Stomach (tissue), 4 donors: Measurements from ENCODE around the gene ANXA2R.

Source experiments
- EP300 ChIP-seq: sonication (generic); formaldehyde crosslinking; IDR thresholded peaks from one replicate; pipeline ENCODE4 v1.6.1; 2017; ENCODE audit warnings: antibody characterized with exemption
- TF ChIP-seq, protein P1 (sequence below), 7 experiments: fragments of 450-650 bp in 4 of 7; fragments of 200-600 bp in 3 of 7; sonication (generic) in 3 of 7; IDR thresholded peaks; one replicate each; pipeline ENCODE4 v1.5.1; 2016 to 2019; ENCODE audit warnings: antibody characterized with exemption in 7 of 7, control low read depth in 2 of 7, mild to moderate bottlenecking in 1 of 7

DNA sequence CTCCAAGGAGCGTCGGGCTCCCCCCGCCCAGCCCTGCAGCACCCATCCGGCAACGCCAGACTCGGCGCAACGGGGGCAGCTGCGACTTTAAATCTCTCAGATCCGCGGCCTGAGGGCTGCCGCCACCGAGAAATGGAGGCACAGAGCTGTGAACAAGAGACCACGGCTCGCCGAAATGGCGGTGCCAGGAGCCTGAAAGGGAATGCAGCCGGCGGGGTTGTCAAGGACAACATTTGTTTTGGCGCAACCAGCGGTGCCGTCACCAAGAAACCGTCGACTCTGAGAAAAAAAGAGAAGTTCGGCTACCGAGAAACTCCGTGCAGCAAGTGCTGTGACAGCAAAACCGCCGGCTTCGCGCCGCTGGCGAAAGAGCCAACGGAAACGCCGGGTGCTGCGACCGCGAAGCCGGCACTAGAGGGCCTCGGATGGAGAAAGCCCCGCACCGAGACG is 2.1 kb upstream of the ANXA2R start:
- TF ChIP-seq, protein P1, sequence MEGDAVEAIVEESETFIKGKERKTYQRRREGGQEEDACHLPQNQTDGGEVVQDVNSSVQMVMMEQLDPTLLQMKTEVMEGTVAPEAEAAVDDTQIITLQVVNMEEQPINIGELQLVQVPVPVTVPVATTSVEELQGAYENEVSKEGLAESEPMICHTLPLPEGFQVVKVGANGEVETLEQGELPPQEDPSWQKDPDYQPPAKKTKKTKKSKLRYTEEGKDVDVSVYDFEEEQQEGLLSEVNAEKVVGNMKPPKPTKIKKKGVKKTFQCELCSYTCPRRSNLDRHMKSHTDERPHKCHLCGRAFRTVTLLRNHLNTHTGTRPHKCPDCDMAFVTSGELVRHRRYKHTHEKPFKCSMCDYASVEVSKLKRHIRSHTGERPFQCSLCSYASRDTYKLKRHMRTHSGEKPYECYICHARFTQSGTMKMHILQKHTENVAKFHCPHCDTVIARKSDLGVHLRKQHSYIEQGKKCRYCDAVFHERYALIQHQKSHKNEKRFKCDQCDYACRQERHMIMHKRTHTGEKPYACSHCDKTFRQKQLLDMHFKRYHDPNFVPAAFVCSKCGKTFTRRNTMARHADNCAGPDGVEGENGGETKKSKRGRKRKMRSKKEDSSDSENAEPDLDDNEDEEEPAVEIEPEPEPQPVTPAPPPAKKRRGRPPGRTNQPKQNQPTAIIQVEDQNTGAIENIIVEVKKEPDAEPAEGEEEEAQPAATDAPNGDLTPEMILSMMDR (IDR thresholded peaks at IDR 0.05): no peak
- TF ChIP-seq EP300: no peak
